GM15510 (cell line): ENCODE measurements around the gene RETREG1.

ENCODE experiments used
- POLR2A ChIP-seq: IDR thresholded peaks from 3 replicates; pipeline ENCODE4 v1.6.1; 2011; ENCODE audit warnings: borderline replicate concordance; ENCODE audit not compliant: insufficient read length; ENCODE audit errors: extremely low read depth

The RETREG1 gene

GRCh38 chr5:16626696-16627264, 10.0 kb upstream of the RETREG1 start:
- no peak for TF ChIP-seq POLR2A

DNA sequence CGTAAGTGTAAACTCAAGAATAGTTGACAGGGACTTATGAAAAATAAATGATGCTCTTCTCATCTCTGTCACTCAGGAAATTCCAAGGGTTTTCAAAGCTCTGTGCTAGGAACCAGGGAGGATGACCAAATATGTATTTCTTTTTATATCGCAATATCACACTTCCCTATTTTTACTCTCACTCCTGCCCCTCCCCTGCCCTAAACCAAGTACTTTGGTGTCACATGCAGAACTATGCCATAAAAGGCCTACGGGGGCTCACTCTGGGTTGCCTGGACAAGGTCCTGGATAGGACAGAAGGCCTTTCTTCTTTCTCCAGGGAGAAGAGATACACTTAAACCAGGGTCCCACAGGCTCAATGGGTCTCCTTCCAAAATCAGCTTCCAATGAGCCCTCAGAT, 8.3 kb upstream of the RETREG1 start:
- no peak for TF ChIP-seq POLR2A

- TF ChIP-seq POLR2A: no peak
These were observed 2.3 kb upstream of the RETREG1 start for GRCh38 chr5:16619136-16619535.

DNA sequence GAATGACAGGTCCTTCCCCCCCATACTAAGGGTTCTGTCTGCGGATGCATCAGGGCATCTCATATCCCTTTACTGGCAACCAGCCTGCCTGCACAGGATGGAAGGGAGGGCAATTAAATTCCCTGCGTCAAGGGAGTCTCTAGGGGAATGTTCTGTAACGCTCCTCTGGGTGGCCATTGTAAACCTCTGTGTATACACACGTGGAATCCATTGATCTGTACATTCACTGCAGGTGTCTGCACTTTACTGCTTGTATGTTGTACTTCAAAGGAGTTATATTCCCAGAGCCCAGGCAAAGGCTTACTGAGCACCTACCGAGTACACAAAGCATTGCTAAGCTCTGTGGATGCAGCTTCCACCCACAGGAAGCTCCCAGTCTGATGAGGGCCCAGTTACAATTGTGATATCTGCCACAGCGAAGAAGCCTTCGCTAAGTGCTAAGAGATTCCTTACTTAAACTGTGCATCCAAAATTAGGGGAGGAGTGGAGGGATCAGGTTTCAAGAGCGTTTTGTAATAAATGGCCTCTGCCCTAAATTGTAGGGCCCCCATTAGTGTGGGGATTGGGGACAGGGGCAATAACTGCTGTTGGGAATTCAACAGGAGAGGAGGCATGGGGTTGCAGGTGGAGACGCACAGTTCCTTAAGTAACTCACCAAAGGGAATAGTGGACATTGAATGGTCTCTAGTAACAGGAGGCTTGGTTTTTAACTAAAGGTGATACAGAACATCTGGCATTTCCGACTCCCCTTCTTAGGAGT, 1.5 kb upstream of the RETREG1 start:
- no peak for TF ChIP-seq POLR2A

- no peak for TF ChIP-seq POLR2A
These were observed 624 bp upstream of the RETREG1 start for GRCh38 chr5:16617274-16617968.

DNA sequence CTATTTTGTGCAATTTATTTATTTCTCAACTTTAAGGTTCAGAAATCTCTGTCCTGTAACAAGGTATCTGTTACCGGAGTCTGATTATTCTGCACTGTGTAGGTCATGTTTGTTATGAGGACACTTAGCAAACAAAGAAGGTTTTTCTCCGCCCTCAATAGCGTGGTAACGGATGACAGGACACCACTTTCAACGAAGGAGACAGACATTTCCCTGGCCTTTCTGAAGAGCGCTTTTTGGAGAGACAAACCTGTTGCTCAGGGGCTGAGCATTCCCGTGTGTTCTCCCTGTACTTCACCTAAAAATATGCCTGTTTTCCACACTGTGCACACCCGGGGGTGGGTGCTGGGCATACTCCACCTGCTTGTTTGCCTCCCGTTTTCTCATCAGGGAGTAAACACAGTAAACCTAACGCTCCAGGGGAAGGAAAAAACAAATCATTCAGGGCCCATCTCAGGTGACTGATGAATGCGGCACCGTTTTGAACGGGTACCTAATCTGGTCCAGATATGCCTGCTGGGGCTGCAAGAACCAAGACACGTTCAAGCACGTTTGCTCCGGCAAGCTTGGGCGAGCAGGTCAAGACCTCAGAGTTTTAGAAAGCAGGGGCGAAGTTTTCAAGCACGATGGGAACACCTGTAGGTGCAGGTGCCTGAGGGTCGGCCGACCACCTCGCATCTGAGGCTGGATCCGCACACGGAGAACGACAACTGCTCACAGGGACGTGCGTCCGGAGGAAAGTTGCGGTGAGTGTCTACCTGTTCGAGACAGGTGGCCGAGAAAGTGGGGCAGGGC, 859 bp downstream of the RETREG1 start:
- TF ChIP-seq POLR2A: no peak

DNA sequence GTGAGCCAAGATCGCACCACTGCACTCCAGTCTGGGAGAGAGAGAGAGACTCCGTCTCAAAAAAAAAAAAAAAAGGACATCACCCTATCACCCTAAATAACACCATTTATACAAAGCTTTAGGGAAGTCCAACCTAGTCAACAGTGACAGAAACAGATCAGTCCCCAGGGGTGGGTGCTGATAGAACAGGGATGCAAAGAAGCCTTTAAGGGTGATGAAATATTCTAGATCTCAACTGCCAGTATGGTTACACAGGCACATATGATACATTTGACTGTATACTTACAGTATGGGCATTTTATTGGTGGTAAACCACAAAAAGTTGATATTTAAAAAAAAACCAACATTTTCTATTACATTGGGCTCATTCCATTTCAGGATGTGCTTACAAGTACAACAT, 4.8 kb downstream of the RETREG1 start:
- TF ChIP-seq POLR2A: no peak

DNA sequence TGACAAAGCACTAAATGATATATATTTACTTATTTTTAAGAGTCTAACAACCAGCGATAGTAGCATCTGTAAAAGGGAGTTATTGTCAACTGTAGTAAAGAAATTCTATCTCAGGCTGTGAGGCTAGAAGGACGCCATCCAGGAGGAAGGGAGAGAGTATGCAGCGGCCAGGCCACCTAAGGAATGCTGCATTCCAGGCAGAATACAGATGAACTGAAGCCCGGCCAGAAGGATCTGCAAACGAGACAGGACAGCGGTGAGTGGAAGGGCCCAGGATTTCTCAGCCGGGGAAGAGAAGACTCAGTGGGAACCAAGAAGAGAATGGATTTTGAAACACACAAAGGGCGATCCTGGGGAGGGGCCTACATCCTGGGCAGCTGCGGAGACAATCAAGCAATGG, 7.4 kb downstream of the RETREG1 start:
- TF ChIP-seq POLR2A: no peak

GRCh38 chr5:16606628-16607027, 10.2 kb downstream of the RETREG1 start:
- no peak for TF ChIP-seq POLR2A

DNA sequence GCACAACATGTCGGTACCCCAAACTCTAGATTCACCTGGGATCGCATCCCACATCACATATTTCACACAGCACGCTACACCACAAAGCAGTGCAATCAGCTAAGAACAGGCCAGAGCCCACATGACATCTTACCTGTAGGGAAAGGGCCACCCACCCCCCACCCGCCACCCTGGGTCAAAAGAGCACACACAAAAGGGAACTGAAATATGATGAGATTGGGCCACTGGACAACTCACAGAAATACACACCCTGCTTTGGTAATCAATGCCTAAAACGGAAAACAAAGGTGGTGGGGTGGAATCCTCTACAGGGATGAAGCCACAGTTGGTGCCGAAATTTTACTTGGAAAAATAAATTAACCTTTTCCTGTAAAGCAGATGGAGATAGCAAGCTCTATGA, 13.1 kb downstream of the RETREG1 start:
- TF ChIP-seq POLR2A: no peak

GRCh38 chr5:16603295-16603694, 13.5 kb downstream of the RETREG1 start:
- TF ChIP-seq POLR2A: no peak

DNA sequence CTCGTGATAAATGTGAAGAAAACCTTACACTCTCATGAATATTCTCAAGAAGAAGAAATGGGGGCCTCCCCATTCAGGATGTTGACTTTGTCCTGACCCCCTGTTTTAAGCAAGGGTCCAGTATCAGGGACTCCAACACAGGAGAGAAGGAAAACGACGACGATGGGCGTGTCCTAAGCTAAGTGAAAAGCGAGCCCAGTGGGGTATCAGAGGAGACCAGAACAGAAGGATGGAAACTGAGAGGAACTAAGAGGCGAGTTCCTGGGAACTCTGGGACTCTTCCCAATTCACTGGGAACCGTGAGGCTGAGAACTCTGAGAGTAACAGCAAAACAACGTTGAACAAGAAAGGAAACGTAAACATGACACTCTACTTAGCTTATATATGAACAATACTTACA, 14.6 kb downstream of the RETREG1 start:
- no peak for TF ChIP-seq POLR2A

DNA sequence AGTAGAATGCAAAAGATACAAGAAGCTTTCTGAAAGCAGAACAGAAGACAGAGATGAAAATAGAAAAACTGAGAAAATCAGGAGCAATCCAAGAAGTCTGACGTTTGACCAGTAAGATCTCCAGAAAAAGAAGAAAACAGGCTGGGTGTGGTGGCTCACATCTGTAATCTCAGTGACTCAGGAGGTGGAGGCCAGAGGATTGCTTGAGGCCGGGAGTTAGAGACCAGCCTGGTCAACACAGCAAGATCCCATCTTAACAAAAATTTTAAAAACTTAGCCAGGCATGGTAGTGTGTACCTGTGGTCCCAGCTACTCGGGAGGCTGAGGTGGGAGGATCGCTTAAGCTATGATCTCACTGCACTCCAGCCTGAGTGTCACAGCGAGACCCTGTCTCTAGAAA, 15.9 kb downstream of the RETREG1 start:
- TF ChIP-seq POLR2A: no peak

DNA sequence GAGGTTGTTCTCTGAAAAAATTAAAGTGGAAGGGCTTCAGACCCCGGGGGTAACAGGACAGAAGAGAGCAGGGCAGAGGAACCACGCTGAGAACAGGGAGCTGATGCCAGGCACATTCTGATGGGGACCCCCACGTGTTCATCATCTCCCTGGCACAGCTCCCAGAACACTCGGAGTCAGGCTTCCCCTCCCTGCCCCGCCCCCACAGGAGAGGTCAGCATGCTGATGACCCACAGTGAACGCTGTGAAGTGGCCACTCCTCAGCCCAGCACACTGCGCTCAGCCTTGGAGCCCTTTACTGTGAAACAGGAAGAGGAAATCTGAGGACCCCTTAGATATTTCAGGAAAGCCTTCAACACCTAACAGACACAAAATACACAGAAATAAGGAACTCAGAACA, 16.4 kb downstream of the RETREG1 start:
- no peak for TF ChIP-seq POLR2A
